Hepatocyte (in vitro differentiated cells): ENCODE results near the gene GALNT7. TPM values are rescaled to one million over a fixed set of nuclear protein-coding genes. Genes with fewer than 3 reads are reported as not detected.
A peak's percentile ranks its signal among the peaks of the same experiment; 100 is the strongest.

Source experiments
- DNase-seq: peaks from one replicate; pipeline ENCODE4 v3.0.0-alpha.2; 2016; ENCODE audit warnings: low spot score
- H2AFZ ChIP-seq: fragments of 200-600 bp; sonication (generic); 2 replicates; pipeline ENCODE4 v1.6.0; 2016; ENCODE audit warnings: antibody characterized with exemption, mild to moderate bottlenecking
- H3K27ac ChIP-seq: fragments of 200-600 bp; sonication (generic); 2 replicates; pipeline ENCODE4 v1.5.1; 2016; ENCODE audit warnings: mild to moderate bottlenecking
- H3K27me3 ChIP-seq: fragments of 200-600 bp; sonication (generic); 2 replicates; pipeline ENCODE4 v1.6.1; 2016
- H3K36me3 ChIP-seq: fragments of 200-600 bp; sonication (generic); replicated peaks from 2 replicates; pipeline ENCODE4 v1.5.1; 2016; ENCODE audit warnings: low read depth; ENCODE audit not compliant: insufficient read depth
- H3K4me1 ChIP-seq: fragments of 200-600 bp; sonication (generic); 2 replicates; pipeline ENCODE4 v1.5.1; 2016; ENCODE audit warnings: mild to moderate bottlenecking, moderate library complexity; ENCODE audit not compliant: insufficient read depth
- H3K4me2 ChIP-seq: fragments of 200-600 bp; sonication (generic); 2 replicates; pipeline ENCODE4 v1.6.0; 2016
- H3K4me3 ChIP-seq: fragments of 200-600 bp; sonication (generic); 2 replicates; pipeline ENCODE4 v1.5.1; 2016; ENCODE audit warnings: mild to moderate bottlenecking
- H3K79me2 ChIP-seq: fragments of 200-600 bp; sonication (generic); 2 replicates; pipeline ENCODE4 v1.6.0; 2017; ENCODE audit warnings: mild to moderate bottlenecking
- H3K9me2 ChIP-seq: fragments of 200-600 bp; sonication (generic); replicated peaks from 2 replicates; pipeline ENCODE4 v1.6.0; 2017; ENCODE audit warnings: mild to moderate bottlenecking; ENCODE audit not compliant: insufficient read depth
- H3K9me3 ChIP-seq: fragments of 200-600 bp; sonication (generic); 2 replicates; pipeline ENCODE4 v1.5.1; 2016; ENCODE audit warnings: low read depth, mild to moderate bottlenecking
- H4K20me1 ChIP-seq: fragments of 200-600 bp; sonication (generic); 2 replicates; pipeline ENCODE4 v1.6.0; 2016; ENCODE audit warnings: mild to moderate bottlenecking; ENCODE audit not compliant: insufficient read depth, poor library complexity, severe bottlenecking
- CTCF ChIP-seq: fragments of 200-600 bp; sonication (generic); IDR thresholded peaks from 2 replicates; pipeline ENCODE4 v1.5.1; 2016; ENCODE audit warnings: antibody characterized with exemption, mild to moderate bottlenecking; ENCODE audit not compliant: poor library complexity
- EZH2 ChIP-seq: fragments of 200-600 bp; sonication (generic); IDR thresholded peaks from 2 replicates; pipeline ENCODE4 v1.6.1; 2016; ENCODE audit warnings: antibody characterized with exemption, mild to moderate bottlenecking, borderline replicate concordance
- EZH2phosphoT487 ChIP-seq: fragments of 200-600 bp; sonication (generic); IDR thresholded peaks from one replicate; pipeline ENCODE4 v1.6.1; 2018; ENCODE audit warnings: antibody characterized with exemption, mild to moderate bottlenecking, low read depth, moderate library complexity; ENCODE audit not compliant: unreplicated experiment, severe bottlenecking
- WGBS: methylation state at CpG from one replicate; pipeline ENCODE4 v1.1.6; 2016; ENCODE audit warnings: low lambda C conversion rate; ENCODE audit errors: missing lambda C conversion rate; 5-methylcytosine and 5-hydroxymethylcytosine counted together
- polyA plus RNA-seq: library from polyadenylated mRNA; unstranded; fragments of >200 nt; fragmentation: Nextera tagmentation; extraction: Ambion mirVana; gene quantifications from 2 replicates; pipeline ENCODE4 v1.2.1, GENCODE V29; 2016
- total RNA-seq: library from RNA; depleted of rRNA; stranded (reverse); fragments of >200 nt; gene quantifications from 2 replicates; pipeline ENCODE4 v1.2.3, GENCODE V29; 2014

Gene GALNT7
- total and polyA plus RNA-seq, 2 experiments from 2014 or later = 23.7 to 44.6 TPM

GRCh38 chr4:173165706-173166105 is 2.9 kb upstream of the GALNT7 start:
- TF ChIP-seq EZH2 (no peak), EZH2phosphoT487 (no peak), CTCF (no peak)
- H2AFZ ChIP-seq = no peak overlapping the region
- peaks cover 7% of the 10 kb centered on the region for H3K79me2 ChIP-seq
- peaks cover 6% of the 10 kb centered on the region for H3K4me1 ChIP-seq
- H4K20me1 ChIP-seq = peaks cover 4% of the 10 kb centered on the region
- no peak for DNase-seq
- no peak overlapping the region for H3K4me2 ChIP-seq
- no peak overlapping the region for H3K27ac ChIP-seq
- H3K27me3 ChIP-seq = no peaks in the 10 kb centered on the region
- H3K36me3 ChIP-seq = no peaks in the 10 kb centered on the region
- H3K4me3 ChIP-seq = no peak overlapping the region
- no peaks in the 10 kb centered on the region for H3K9me3 ChIP-seq
- no peaks in the 10 kb centered on the region for H3K9me2 ChIP-seq

GRCh38 chr4:173166491-173166890 is 2.1 kb upstream of the GALNT7 start:
- WGBS = 93% methylated on average over 4 of the region's 4 CpGs

GRCh38 chr4:173167758-173168395 is 734 bp upstream of the GALNT7 start:
- Histone ChIP-seq H3K36me3 (no peaks in the 10 kb centered on the region), H3K27ac (peak overlapping the region; percentile 94), H4K20me1 (peaks cover 12% of the 10 kb centered on the region), H3K9me2 (no peaks in the 10 kb centered on the region), H3K79me2 (peaks cover 28% of the 10 kb centered on the region), H2AFZ (peak overlapping the region; percentile 93), H3K9me3 (no peaks in the 10 kb centered on the region), H3K4me3 (peak overlapping the region; percentile 80), H3K27me3 (no peaks in the 10 kb centered on the region), H3K4me2 (peak overlapping the region; percentile 88), H3K4me1 (peaks cover 12% of the 10 kb centered on the region)
- no peak for TF ChIP-seq EZH2
- TF ChIP-seq CTCF = no peak
- no peak for TF ChIP-seq EZH2phosphoT487
- DNase-seq = peak; percentile 60
- WGBS = 3% methylated on average over 19 of the region's 19 CpGs

More at GRCh38 chr4:173166491-173166890, 2.1 kb upstream of the GALNT7 start:
- H3K79me2 ChIP-seq = peaks cover 14% of the 10 kb centered on the region
- H3K4me3 ChIP-seq = no peak overlapping the region
- H2AFZ ChIP-seq = no peak overlapping the region
- no peak overlapping the region for H3K4me2 ChIP-seq
- no peak for DNase-seq
- H4K20me1 ChIP-seq = peaks cover 11% of the 10 kb centered on the region
- H3K9me2 ChIP-seq = no peaks in the 10 kb centered on the region
- no peaks in the 10 kb centered on the region for H3K36me3 ChIP-seq
- TF ChIP-seq EZH2 (no peak), CTCF (no peak), EZH2phosphoT487 (no peak)
- H3K9me3 ChIP-seq = no peaks in the 10 kb centered on the region
- H3K4me1 ChIP-seq = peaks cover 12% of the 10 kb centered on the region
- no peaks in the 10 kb centered on the region for H3K27me3 ChIP-seq
- no peak overlapping the region for H3K27ac ChIP-seq

GRCh38 chr4:173169178-173169427 is 492 bp downstream of the GALNT7 start:
- TF ChIP-seq EZH2phosphoT487 (no peak), CTCF (no peak), EZH2 (no peak)
- Histone ChIP-seq H3K9me3 (no peaks in the 10 kb centered on the region), H3K4me3 (peak overlapping the region; percentile 80), H3K36me3 (no peaks in the 10 kb centered on the region), H2AFZ (peak overlapping the region; percentile 89), H3K27me3 (no peaks in the 10 kb centered on the region), H3K9me2 (no peaks in the 10 kb centered on the region), H3K27ac (peak overlapping the region; percentile 94), H4K20me1 (peaks cover 12% of the 10 kb centered on the region), H3K4me2 (peak overlapping the region; percentile 94), H3K79me2 (peaks cover 41% of the 10 kb centered on the region), H3K4me1 (peaks cover 12% of the 10 kb centered on the region)
- WGBS = under 1% methylated on average over 21 of the region's 41 CpGs
- DNase-seq = no peak
